Right lung (tissue), 5 donors: ENCODE results near the gene NPTN. TPM values are rescaled to one million over a fixed set of nuclear protein-coding genes. Genes with fewer than 3 reads are reported as not detected.

Experiments used
- DNase-seq, 2 donors: peaks; one replicate each; pipeline ENCODE4 v3.0.0-alpha.2; 2013
- polyA plus RNA-seq, 5 donors: library from polyadenylated mRNA; unstranded; fragments of 120-200 nt; gene quantifications; one replicate each; pipeline versions ENCODE4 v1.2.1 to v1.2.3, GENCODE V29; 2013; ENCODE audit warnings: inconsistent platforms in 1 of 5, low replicate concordance in 1 of 5; ENCODE audit not compliant: insufficient read length in 5 of 5, insufficient read depth in 1 of 5

Gene NPTN
- polyA plus RNA-seq, 5 donors: 110 to 143 (median 126) TPM

GRCh38 chr15:73524919-73525318 is 108.3 kb downstream of the NPTN start:
- no peak for DNase-seq

DNA sequence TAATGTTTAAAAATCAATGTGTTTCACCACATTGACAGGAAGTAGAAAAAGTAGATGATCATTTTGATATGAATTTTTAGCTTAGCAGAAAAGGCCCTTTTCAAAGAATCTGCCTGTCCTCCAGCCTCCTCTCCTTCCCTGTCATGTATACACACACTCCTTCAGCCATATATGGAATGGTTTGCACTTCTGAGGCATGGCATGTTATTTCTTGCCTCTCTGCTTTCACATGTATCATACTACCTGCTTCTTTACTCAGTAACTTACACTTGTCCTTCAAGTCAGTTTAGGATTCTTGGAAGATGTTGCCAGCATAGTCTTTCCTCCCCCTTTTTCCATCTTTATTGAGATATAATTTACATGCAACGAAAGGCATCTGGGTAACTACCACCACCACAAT is 111.2 kb downstream of the NPTN start:
- DNase-seq: no peak

GRCh38 chr15:73518876-73519733 is 114.1 kb downstream of the NPTN start:
- no peak for DNase-seq

DNA sequence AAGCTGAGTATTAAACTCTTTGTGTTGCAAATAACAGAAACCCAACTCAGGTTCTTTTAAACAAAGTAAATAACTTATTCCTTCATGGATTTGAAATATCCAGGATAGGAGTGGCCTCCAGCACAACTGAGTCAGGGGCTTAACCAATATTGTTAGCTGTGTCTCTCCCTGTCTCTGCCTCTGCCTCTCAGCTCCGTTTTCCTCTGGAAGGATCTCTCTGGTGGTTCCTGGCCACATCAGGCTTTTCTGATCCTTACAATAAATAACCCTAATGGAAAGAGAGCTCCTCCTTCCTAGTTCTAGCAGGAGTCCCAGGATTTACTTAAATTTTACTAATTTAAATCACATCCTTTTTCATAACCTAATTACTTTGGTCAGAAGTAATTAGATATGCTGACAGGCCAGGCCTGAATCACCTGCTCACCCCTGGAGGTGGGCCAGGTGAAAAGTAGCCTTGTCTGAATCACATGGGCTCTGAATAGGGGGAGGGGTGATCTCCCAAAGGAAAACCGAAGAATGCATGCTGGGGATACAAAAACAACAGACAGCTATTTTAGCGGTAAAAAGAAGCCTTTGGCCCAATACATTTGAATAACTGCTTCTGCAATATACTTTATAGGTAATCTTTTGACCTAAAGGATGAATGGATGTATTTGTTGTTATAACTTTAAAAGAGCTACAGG is 114.9 kb downstream of the NPTN start:
- DNase-seq: no peak

DNA sequence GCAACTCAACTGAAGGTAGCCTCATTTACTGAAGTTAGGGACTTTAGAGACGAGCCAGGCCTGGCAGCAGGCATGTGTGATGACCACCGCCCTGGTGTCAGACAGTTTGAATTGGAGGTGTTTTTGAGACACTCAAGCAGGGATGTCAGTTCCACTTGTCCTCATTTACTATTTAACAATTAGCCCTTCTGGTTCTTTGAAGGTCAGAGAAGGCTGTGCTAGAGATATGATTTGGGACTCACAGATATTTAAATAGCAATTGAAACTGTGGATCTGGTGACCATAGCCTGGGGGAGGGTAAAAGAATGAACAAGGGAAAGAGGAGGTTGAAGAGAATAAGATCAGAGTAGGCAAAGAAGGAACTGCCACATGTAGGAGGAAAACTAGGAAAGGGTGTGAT is 115.6 kb downstream of the NPTN start:
- DNase-seq: no peak

DNA sequence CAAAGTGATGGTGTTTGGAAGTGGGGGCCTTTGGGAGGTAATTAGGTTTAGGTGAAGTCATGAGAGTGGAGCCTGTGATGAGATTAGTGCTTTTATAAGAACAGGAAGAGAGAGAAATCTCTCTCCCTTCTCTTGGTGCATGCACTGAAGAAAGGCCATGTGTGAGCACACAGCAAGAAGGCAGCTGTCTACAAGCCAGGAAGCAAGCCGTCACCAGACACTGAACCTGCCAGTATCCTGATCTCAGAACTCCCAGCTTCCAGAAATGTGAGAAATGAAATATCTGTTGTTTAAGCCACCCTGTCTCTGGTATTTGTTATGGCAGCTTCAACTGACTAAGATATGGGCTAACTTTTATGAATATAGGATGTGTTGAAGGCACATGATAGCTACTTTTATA is 117.7 kb downstream of the NPTN start:
- no peak for DNase-seq

Other genes with a start within 250 kb of the NPTN start
- gene REC114, start 190.2 kb downstream of the NPTN start, polyA plus RNA-seq: under 1 TPM in 1 of 5 donors, not detected in 4; 0.13 TPM
- 100 to 1,000 TPM; 138 to 179 (median 150) TPM for gene CD276, start 51.0 kb upstream of the NPTN start, polyA plus RNA-seq
- gene INSYN1, start 120.0 kb upstream of the NPTN start, polyA plus RNA-seq: 10 to 100 TPM; 15.8 to 54.9 (median 22.5) TPM
- gene TBC1D21, start 240.2 kb upstream of the NPTN start, polyA plus RNA-seq: not detected